Measurements from ENCODE around the gene ADD3.

- TF ChIP-seq CTCF (IDR thresholded peaks at IDR 0.05) (no peak), ZFX (IDR thresholded peaks at IDR 0.05; ENCODE audit: borderline replicate concordance) (no peak)
These were observed 150.5 kb downstream of the ADD3 start for GRCh38 chr10:110158051-110159005.
